Sigmoid colon (tissue), 7 donors: Measurements from ENCODE around the gene SLC38A2. TPM values are rescaled to one million over a fixed set of nuclear protein-coding genes. Genes with fewer than 3 reads are reported as not detected.
A peak's percentile ranks its signal among the peaks of the same experiment; 100 is the strongest.

Experiments
- DNase-seq: peaks from one replicate; pipeline ENCODE4 v3.0.0-alpha.2; 2019
- H3K27ac ChIP-seq, 4 donors: fragments of 200-600 bp; sonication (generic); one replicate each; pipeline ENCODE4 v1.5.1; 2016 to 2019; ENCODE audit warnings: mild to moderate bottlenecking in 1 of 4
- H3K27me3 ChIP-seq, 3 donors: fragments of 200-600 bp; sonication (generic); one replicate each; pipeline ENCODE4 v1.5.1; 2019; ENCODE audit warnings: mild to moderate bottlenecking in 1 of 3
- H3K36me3 ChIP-seq, 4 donors: fragments of 200-600 bp; sonication (generic); one replicate each; pipeline ENCODE4 v1.5.1; 2016 to 2019
- H3K4me1 ChIP-seq, 4 donors: fragments of 200-600 bp; sonication (generic); one replicate each; pipeline ENCODE4 v1.5.1; 2017 to 2019
- H3K4me3 ChIP-seq, 4 donors: fragments of 200-600 bp; sonication (generic); one replicate each; pipeline ENCODE4 v1.5.1; 2017 to 2019; ENCODE audit warnings: mild to moderate bottlenecking in 2 of 4, moderate library complexity in 1 of 4
- H3K9me3 ChIP-seq, 4 donors: fragments of 200-600 bp in 3 of 4; sonication (generic) in 3 of 4; one replicate each; pipeline versions ENCODE4 v1.5.1 to v1.6.1; 2013 to 2019
- CTCF ChIP-seq, 4 experiments: fragments of 450-650 bp in 3 of 4; fragments of 200-600 bp in 1 of 4; IDR thresholded peaks; one replicate each; pipeline ENCODE4 v1.5.1; 2016 to 2019; ENCODE audit warnings: antibody characterized with exemption in 4 of 4, mild to moderate bottlenecking in 3 of 4, moderate library complexity in 2 of 4
- EP300 ChIP-seq, 4 donors: sonication (generic); formaldehyde crosslinking; IDR thresholded peaks; one replicate each; pipeline ENCODE4 v1.6.1; 2017; ENCODE audit warnings: antibody characterized with exemption in 4 of 4
- POLR2A ChIP-seq, 2 donors: fragments of 450-650 bp; IDR thresholded peaks; one replicate each; pipeline ENCODE4 v1.6.1; 2016; ENCODE audit warnings: antibody characterized with exemption in 2 of 2, mild to moderate bottlenecking in 2 of 2, moderate library complexity in 2 of 2
- POLR2AphosphoS5 ChIP-seq, 4 donors: sonication (generic); formaldehyde crosslinking; IDR thresholded peaks; one replicate each; pipeline ENCODE4 v1.6.1; 2017; ENCODE audit warnings: antibody characterized with exemption in 4 of 4
- WGBS, 2 donors: extraction: QIAGEN DNeasy Blood & Tissue Kit; methylation state at CpG; one replicate each; pipeline ENCODE4 v1.1.7; 2013; 5-methylcytosine and 5-hydroxymethylcytosine counted together
- intact Hi-C: fragments of 100-400 bp; cut with DNase I; formaldehyde crosslinking; loops from one replicate; pipeline ENCODE4 v1.15.1; 2023
- polyA plus RNA-seq, 3 donors: library from polyadenylated mRNA; stranded (reverse); fragments of 200-250 nt; gene quantifications; one replicate each; pipeline ENCODE4 v1.2.3, GENCODE V29; 2013
- total RNA-seq, 4 donors: library from RNA; depleted of rRNA; stranded (reverse); fragments of >200 nt; gene quantifications; one replicate each; pipeline ENCODE4 v1.1.0, GENCODE V29; 2016
- donor health status: healthy with polysubstance abuse.
- donor health status: Bipolar disorder and iron deficiency.
- donor health status: healthy.

The SLC38A2 gene
- total and polyA plus RNA-seq, 7 donors, result 17.6 to 299 (median 234) TPM

- no peak overlapping the region for H3K27ac ChIP-seq
Observed at GRCh38 chr12:46358325-46358700, 14.3 kb downstream of the SLC38A2 start.

GRCh38 chr12:46357438-46358324 is 14.9 kb downstream of the SLC38A2 start:
- no peak for TF ChIP-seq POLR2A (IDR thresholded peaks at IDR 0.05)
- peak in 1 of 4 donors; percentile 53 for TF ChIP-seq POLR2AphosphoS5 (IDR thresholded peaks at IDR 0.05)
- TF ChIP-seq CTCF (IDR thresholded peaks at IDR 0.05), result no peak
- TF ChIP-seq EP300 (IDR thresholded peaks at IDR 0.05), result no peak
- H3K4me3 ChIP-seq, result no peak overlapping the region
- WGBS, 2 donors, result 52% methylated on average over 6 of the region's 6 CpGs
- DNase-seq, result no peak
- intact Hi-C loops, result no loop called here
- no peaks in the 10 kb centered on the region for H3K27me3 ChIP-seq
- peaks cover 29 to 46% (median 38%) of the 10 kb centered on the region in 4 donors for H3K36me3 ChIP-seq
- H3K9me3 ChIP-seq, result no peaks in the 10 kb centered on the region
- peak overlapping the region in 2 of 4 donors; percentile 11 to 25 for H3K27ac ChIP-seq
- peaks cover 0 to 38% (median 8%) of the 10 kb centered on the region in 4 donors for H3K4me1 ChIP-seq

More at GRCh38 chr12:46358325-46358700, 14.3 kb downstream of the SLC38A2 start:
- Histone ChIP-seq H3K9me3 (no peaks in the 10 kb centered on the region), H3K4me1 (peaks cover 0 to 43% (median 13%) of the 10 kb centered on the region in 4 donors), H3K27me3 (no peaks in the 10 kb centered on the region), H3K36me3 (peaks cover 34 to 52% (median 44%) of the 10 kb centered on the region in 4 donors), H3K4me3 (no peak overlapping the region)
- TF ChIP-seq CTCF (IDR thresholded peaks at IDR 0.05) (no peak), POLR2A (IDR thresholded peaks at IDR 0.05) (no peak), POLR2AphosphoS5 (IDR thresholded peaks at IDR 0.05) (peak in 1 of 4 donors; percentile 4), EP300 (IDR thresholded peaks at IDR 0.05) (no peak)
- DNase-seq, result no peak
- intact Hi-C loops, result no loop called here

GRCh38 chr12:46356655-46357437 is 15.7 kb downstream of the SLC38A2 start:
- Histone ChIP-seq H3K27ac (peak overlapping the region in 2 of 4 donors; percentile 11 to 25), H3K36me3 (peaks cover 28 to 38% (median 29%) of the 10 kb centered on the region in 4 donors), H3K27me3 (no peaks in the 10 kb centered on the region), H3K4me3 (no peak overlapping the region), H3K9me3 (no peaks in the 10 kb centered on the region), H3K4me1 (peaks cover 0 to 38% (median 4%) of the 10 kb centered on the region in 4 donors)
- 82 to 85% methylated on average over 5 of the region's 5 CpGs for WGBS, 2 donors
- no peak for DNase-seq
- intact Hi-C loops, result no loop called here
- TF ChIP-seq CTCF (IDR thresholded peaks at IDR 0.05) (no peak), POLR2AphosphoS5 (IDR thresholded peaks at IDR 0.05) (no peak), POLR2A (IDR thresholded peaks at IDR 0.05) (no peak), EP300 (IDR thresholded peaks at IDR 0.05) (no peak)

GRCh38 chr12:46354802-46355199 is 17.8 kb downstream of the SLC38A2 start:
- Histone ChIP-seq H3K36me3 (peaks cover 8 to 17% (median 12%) of the 10 kb centered on the region in 4 donors), H3K4me1 (peaks cover 0 to 20% (median 4%) of the 10 kb centered on the region in 4 donors), H3K4me3 (no peak overlapping the region), H3K27ac (no peak overlapping the region), H3K27me3 (no peaks in the 10 kb centered on the region), H3K9me3 (no peaks in the 10 kb centered on the region)
- TF ChIP-seq EP300 (IDR thresholded peaks at IDR 0.05) (no peak), CTCF (IDR thresholded peaks at IDR 0.05) (no peak), POLR2AphosphoS5 (IDR thresholded peaks at IDR 0.05) (no peak), POLR2A (IDR thresholded peaks at IDR 0.05) (no peak)
- 17 to 52% methylated on average over 1 of the region's 1 CpG for WGBS, 2 donors
- no peak for DNase-seq
- intact Hi-C loops, result no loop called here
